HepG2 (cell line): ENCODE results near the gene DNMBP. TPM values are rescaled to one million over a fixed set of nuclear protein-coding genes. Genes with fewer than 3 reads are reported as not detected.

ENCODE experiments used
- ATAC-seq: fragments of 200-7000 bp; cut with Tn5 transposase; 3 replicates; pipeline ENCODE4 v1.9.1; 2020; ENCODE audit warnings: mild to moderate bottlenecking, moderate library complexity
- BruUV-seq: library from RNA; stranded (reverse); fragments of 400-500 nt; replicated peaks from 2 replicates; lab custom pipeline; 2021; lab: Mats Ljungman, UMichigan
- CTCF ChIA-PET: fragments of 300-600 bp; formaldehyde crosslinking; extraction: SDS; loops from one replicate; lab custom pipeline; 2021; ENCODE audit warnings: low total read pairs, inconsistent platforms, low intra/inter-chr PET ratio; lab: Yijun Ruan, JAX
- POLR2A ChIA-PET: fragments of 350-600 bp; sonication (Branson Sonifier 250); formaldehyde crosslinking; loops from one replicate; lab custom pipeline; 2020; ENCODE audit warnings: antibody characterized with exemption, inconsistent platforms; lab: Yijun Ruan, JAX
- DNase-seq: peaks from one replicate; pipeline ENCODE4 v3.0.0-alpha.2; 2015; ENCODE audit warnings: low spot score
- FAIRE-seq: peaks from 3 replicates; lab custom pipeline; 2011; peaks lifted over from hg19 to GRCh38; lab: Jason Lieb, UNC
- H2AFZ ChIP-seq: one replicate; pipeline ENCODE4 v1.6.1; 2011; ENCODE audit warnings: low read length, inconsistent platforms
- H3K27ac ChIP-seq: fragments of 300-600 bp; 3 replicates; pipeline ENCODE4 v1.8.0; 2011; ENCODE audit warnings: mixed run types, mild to moderate bottlenecking, mixed read lengths, low read length, inconsistent platforms; ENCODE audit not compliant: insufficient read depth; ENCODE audit errors: extremely low read length
- H3K27me3 ChIP-seq, 2 experiments: fragments of 200-600 bp in 1 of 2; 2 replicates in 1 of 2; 3 replicates in 1 of 2; pipeline versions ENCODE4 v1.6.0 to v1.8.0; 2011; ENCODE audit warnings: low read length in 2 of 2, mild to moderate bottlenecking in 2 of 2, moderate library complexity in 2 of 2, inconsistent platforms in 1 of 2; ENCODE audit not compliant: insufficient read depth in 2 of 2, control insufficient read depth in 1 of 2
- H3K36me3 ChIP-seq, 2 experiments: fragments of 200-600 bp in 1 of 2; replicated peaks in 1 of 2; 2 replicates in 1 of 2; 3 replicates in 1 of 2; pipeline versions ENCODE4 v1.5.1 to v1.8.0; 2011; ENCODE audit warnings: low read length in 2 of 2, inconsistent platforms in 1 of 2; ENCODE audit not compliant: insufficient read depth in 2 of 2, control insufficient read depth in 1 of 2
- H3K4me1 ChIP-seq: 2 replicates; pipeline ENCODE4 v1.5.1; 2012; ENCODE audit warnings: low read length, inconsistent platforms; ENCODE audit not compliant: insufficient read depth
- H3K4me2 ChIP-seq: 2 replicates; pipeline ENCODE4 v1.6.0; 2011; ENCODE audit warnings: low read depth, low read length, inconsistent platforms
- H3K4me3 ChIP-seq, 3 experiments: fragments of 200-600 bp in 1 of 3; sonication (generic), shearing (Covaris generic) in 1 of 3; replicated peaks in 1 of 3; 2 replicates each; pipeline ENCODE4 v1.5.1; 2011 to 2016; ENCODE audit warnings: low read length in 3 of 3, inconsistent platforms in 2 of 3, low read depth in 2 of 3, mild to moderate bottlenecking in 2 of 3, control low read depth in 1 of 3, mixed read lengths in 1 of 3; ENCODE audit not compliant: insufficient read depth in 1 of 3
- H3K79me2 ChIP-seq: one replicate; pipeline ENCODE4 v1.6.1; 2011; ENCODE audit warnings: low read length, inconsistent platforms; ENCODE audit not compliant: insufficient read depth
- H3K9ac ChIP-seq: 2 replicates; pipeline ENCODE4 v1.6.0; 2011; ENCODE audit warnings: mild to moderate bottlenecking, low read depth, low read length, inconsistent platforms; ENCODE audit not compliant: insufficient read depth
- H3K9me3 ChIP-seq: 2 replicates; pipeline ENCODE4 v1.5.1; 2012; ENCODE audit warnings: mild to moderate bottlenecking, low read length
- H4K20me1 ChIP-seq: 2 replicates; pipeline ENCODE4 v1.6.0; 2011; ENCODE audit warnings: inconsistent platforms, mild to moderate bottlenecking, low read length, moderate library complexity; ENCODE audit not compliant: insufficient read depth
- DMAP1 ChIP-seq: IDR thresholded peaks from 2 replicates; pipeline ENCODE4 v1.6.1; 2016
- DNMT1 ChIP-seq: sonication (generic); formaldehyde crosslinking; IDR thresholded peaks from 2 replicates; pipeline ENCODE4 v1.5.1; 2020; ENCODE audit warnings: mild to moderate bottlenecking, missing genetic modification reagents
- FOSL1 ChIP-seq: sonication (generic); formaldehyde crosslinking; IDR thresholded peaks from 2 replicates; pipeline ENCODE4 v1.9.0; 2021; ENCODE audit warnings: missing genetic modification reagents, borderline replicate concordance
- HMGXB3 ChIP-seq: sonication (generic); formaldehyde crosslinking; IDR thresholded peaks from 2 replicates; pipeline ENCODE4 v1.4.0; 2020; ENCODE audit warnings: missing genetic modification reagents, borderline replicate concordance
- MEIS2 ChIP-seq: sonication (generic); formaldehyde crosslinking; IDR thresholded peaks from 2 replicates; pipeline ENCODE4 v1.9.0; 2021; ENCODE audit warnings: mild to moderate bottlenecking, missing genetic modification reagents
- NR2F1 ChIP-seq, 2 experiments: fragments of 450-650 bp in 1 of 2; formaldehyde crosslinking in 1 of 2; IDR thresholded peaks; 2 replicates each; pipeline versions ENCODE4 v1.5.0 to v1.6.1; 2016 to 2020; ENCODE audit warnings: mild to moderate bottlenecking in 1 of 2, missing compliant biosample characterization in 1 of 2, missing genetic modification reagents in 1 of 2, moderate library complexity in 1 of 2
- RXRB ChIP-seq: IDR thresholded peaks from 2 replicates; pipeline ENCODE4 v1.6.1; 2016; ENCODE audit warnings: borderline replicate concordance, missing genetic modification reagents, missing compliant biosample characterization
- ZC3H13 ChIP-seq: sonication (generic); formaldehyde crosslinking; IDR thresholded peaks from 2 replicates; pipeline ENCODE4 v1.8.1; 2023; ENCODE audit warnings: mild to moderate bottlenecking, missing genetic modification reagents, moderate library complexity
- ZNF383 ChIP-seq: sonication (generic); formaldehyde crosslinking; IDR thresholded peaks from 2 replicates; pipeline ENCODE4 v1.4.0; 2020; ENCODE audit warnings: missing genetic modification reagents, mild to moderate bottlenecking, borderline replicate concordance
- WGBS: methylation state at CpG from one replicate; pipeline ENCODE4 v1.1.6; 2017; ENCODE audit warnings: low lambda C conversion rate; 5-methylcytosine and 5-hydroxymethylcytosine counted together
- in situ Hi-C: cut with HindIII; loops from 2 replicates; pipeline ENCODE4 v1.10.0; 2017; ENCODE audit warnings: low pct_unique_long_range_greater_than_20kb; ENCODE audit not compliant: extremely low pct_ligation_motif_present
- intact Hi-C: fragments of 100-400 bp; cut with micrococcal nuclease; formaldehyde crosslinking; loops from one replicate; pipeline ENCODE4 v1.10.0; 2022; ENCODE audit not compliant: unreplicated experiment
- polyA plus RNA-seq, 8 experiments: library from polyadenylated mRNA; depleted of rRNA in 3 of 8; stranded (reverse) in 7 of 8; unstranded in 1 of 8; fragments of >200 nt; fragmentation: Illumina TruSeq in 4 of 8; extraction: Trizol in 4 of 8; gene quantifications; 2 replicates each; pipeline versions ENCODE4 v1.2.1 to v1.2.3, GENCODE V29; 2011 to 2016; ENCODE audit warnings: low read depth in 4 of 8, missing spikeins in 1 of 8, mixed read lengths in 1 of 8; ENCODE audit not compliant: insufficient read depth in 1 of 8
- total RNA-seq, 5 experiments: library from RNA; depleted of rRNA; stranded (reverse); fragments of >200 nt; fragmentation: Illumina TruSeq; extraction: Trizol; gene quantifications; 2 replicates each; pipeline ENCODE4 v1.2.3, GENCODE V29; 2016; ENCODE audit warnings: low read depth in 1 of 5
- TF ChIP-seq, protein P1 (sequence below): sonication (generic); formaldehyde crosslinking; IDR thresholded peaks from 2 replicates; pipeline ENCODE4 v1.4.0; 2020; ENCODE audit warnings: missing genetic modification reagents, borderline replicate concordance

Gene DNMBP
- total and polyA plus RNA-seq, 2 of the 13 experiments (the other 11 are each of a cell fraction or from before 2014, with no cell fraction given), result 3.6 to 6.3 TPM

GRCh38 chr10:100000109-100000644, 9.6 kb downstream of the DNMBP start:
- ATAC-seq, result no peak
- no peak overlapping the region for H3K27ac ChIP-seq
- peaks cover 13% of the 10 kb centered on the region for H3K4me1 ChIP-seq
- H3K79me2 ChIP-seq, result peaks cover 35% of the 10 kb centered on the region
- in situ Hi-C loops, result no loop called here
- TF ChIP-seq ZNF383 (CRISPR knock-in tag), result no peak
- H4K20me1 ChIP-seq, result no peaks in the 10 kb centered on the region
- no peak overlapping the region for H2AFZ ChIP-seq
- no peak overlapping the region for H3K4me3 ChIP-seq
- H3K36me3 ChIP-seq, result no peaks in the 10 kb centered on the region
- no peaks in the 10 kb centered on the region for H3K27me3 ChIP-seq
- no peak for FAIRE-seq
- no TSS peak for BruUV-seq
- H3K4me2 ChIP-seq, result no peak overlapping the region
- no peak overlapping the region for H3K9ac ChIP-seq
- ChIA-PET POLR2A (no interaction called here), CTCF (no interaction called here)
- intact Hi-C loops, result no loop called here
- WGBS, result 96% methylated on average over 6 of the region's 6 CpGs
- no peak for DNase-seq
- H3K9me3 ChIP-seq, result no peaks in the 10 kb centered on the region

DNA sequence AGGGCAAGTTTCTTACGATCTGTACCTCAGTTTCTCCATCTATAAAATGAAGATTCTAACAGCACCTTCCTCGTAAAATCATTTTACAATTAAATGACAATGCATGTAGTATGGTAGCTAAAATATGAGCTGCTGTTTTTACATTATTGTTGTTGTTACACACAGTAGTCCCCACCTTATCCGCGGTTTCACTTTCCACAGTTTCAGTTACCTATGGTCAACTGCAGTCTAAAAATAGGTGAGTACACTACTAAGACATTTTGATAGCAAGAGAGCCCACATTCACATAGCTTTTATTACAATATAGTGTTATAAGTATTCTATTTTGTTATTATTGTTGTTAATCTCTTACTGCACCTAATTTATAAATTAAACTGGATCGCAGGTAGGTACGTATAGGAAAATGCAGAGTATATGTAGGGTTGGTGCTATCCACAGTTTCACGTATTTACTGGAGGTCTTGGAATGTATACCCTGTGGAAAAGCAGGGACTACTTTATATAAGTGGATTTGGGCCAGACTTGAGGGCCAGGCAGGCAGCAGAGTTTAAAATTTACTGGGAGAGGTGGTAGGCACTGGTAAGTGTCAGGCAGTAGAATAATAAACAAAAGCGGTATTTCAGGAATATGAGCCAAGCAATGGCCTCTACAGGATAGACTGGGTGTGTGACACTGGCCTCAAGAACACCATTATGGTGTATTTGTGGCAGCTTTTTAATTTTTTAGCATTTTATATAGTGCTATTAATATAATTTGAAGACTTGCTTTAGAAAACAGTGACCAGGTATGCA, 10.2 kb downstream of the DNMBP start:
- CTCF ChIA-PET, result no interaction called here
- H3K9me3 ChIP-seq, result no peaks in the 10 kb centered on the region
- H3K36me3 ChIP-seq, result no peaks in the 10 kb centered on the region
- in situ Hi-C loops, result no loop called here
- no peak overlapping the region for H3K4me2 ChIP-seq
- no peak overlapping the region for H2AFZ ChIP-seq
- H3K79me2 ChIP-seq, result peaks cover 29% of the 10 kb centered on the region
- no peak overlapping the region for H3K9ac ChIP-seq
- intact Hi-C loops, result no loop called here
- H3K27ac ChIP-seq, result no peak overlapping the region
- ATAC-seq, result no peak
- no peak overlapping the region for H3K4me3 ChIP-seq
- no TSS peak for BruUV-seq
- DNase-seq, result no peak
- no peak for FAIRE-seq
- 98% methylated on average over 8 of the region's 8 CpGs for WGBS
- POLR2A ChIA-PET, result no interaction called here
- peaks cover 9% of the 10 kb centered on the region for H3K4me1 ChIP-seq
- H3K27me3 ChIP-seq, result no peaks in the 10 kb centered on the region
- H4K20me1 ChIP-seq, result no peaks in the 10 kb centered on the region
- no peak for TF ChIP-seq DNMT1
- TF ChIP-seq FOSL1, result no peak
- no peak for TF ChIP-seq RXRB
- TF ChIP-seq, protein P1, sequence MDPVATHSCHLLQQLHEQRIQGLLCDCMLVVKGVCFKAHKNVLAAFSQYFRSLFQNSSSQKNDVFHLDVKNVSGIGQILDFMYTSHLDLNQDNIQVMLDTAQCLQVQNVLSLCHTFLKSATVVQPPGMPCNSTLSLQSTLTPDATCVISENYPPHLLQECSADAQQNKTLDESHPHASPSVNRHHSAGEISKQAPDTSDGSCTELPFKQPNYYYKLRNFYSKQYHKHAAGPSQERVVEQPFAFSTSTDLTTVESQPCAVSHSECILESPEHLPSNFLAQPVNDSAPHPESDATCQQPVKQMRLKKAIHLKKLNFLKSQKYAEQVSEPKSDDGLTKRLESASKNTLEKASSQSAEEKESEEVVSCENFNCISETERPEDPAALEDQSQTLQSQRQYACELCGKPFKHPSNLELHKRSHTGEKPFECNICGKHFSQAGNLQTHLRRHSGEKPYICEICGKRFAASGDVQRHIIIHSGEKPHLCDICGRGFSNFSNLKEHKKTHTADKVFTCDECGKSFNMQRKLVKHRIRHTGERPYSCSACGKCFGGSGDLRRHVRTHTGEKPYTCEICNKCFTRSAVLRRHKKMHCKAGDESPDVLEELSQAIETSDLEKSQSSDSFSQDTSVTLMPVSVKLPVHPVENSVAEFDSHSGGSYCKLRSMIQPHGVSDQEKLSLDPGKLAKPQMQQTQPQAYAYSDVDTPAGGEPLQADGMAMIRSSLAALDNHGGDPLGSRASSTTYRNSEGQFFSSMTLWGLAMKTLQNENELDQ (CRISPR knock-in tag), result no peak
- TF ChIP-seq HMGXB3 (CRISPR knock-in tag), result no peak
- no peak for TF ChIP-seq MEIS2 (CRISPR knock-in tag)
- TF ChIP-seq NR2F1 (CRISPR knock-in tag; IDR thresholded peaks at IDR 0.05), result no peak
- TF ChIP-seq DMAP1, result no peak
- no peak for TF ChIP-seq ZC3H13 (CRISPR knock-in tag)
